CD4-positive, CD25-positive, alpha-beta regulatory T cell (primary cell): ENCODE measurements around the gene S100A8. TPM values are rescaled to one million over a fixed set of nuclear protein-coding genes. Genes with fewer than 3 reads are reported as not detected.

Source experiments
- ATAC-seq, 2 donors: fragments of 150-1000 bp; cut with Tn5 transposase; one replicate each; pipeline ENCODE4 v1.10.0; 2021; ENCODE audit warnings: low read depth in 2 of 2, moderate number of reproducible peaks in 2 of 2, moderate library complexity in 1 of 2
- DNase-seq, 3 donors: peaks; one replicate each; pipeline versions ENCODE4 v3.0.0 to v3.0.0-alpha.2; 2012 to 2022; ENCODE audit warnings: mixed read lengths in 1 of 3
- H3K27ac ChIP-seq: one replicate; pipeline ENCODE4 v1.7.0; 2013; ENCODE audit warnings: mild to moderate bottlenecking, low read length; ENCODE audit not compliant: insufficient read depth, poor library complexity, severe bottlenecking
- H3K27me3 ChIP-seq: one replicate; pipeline ENCODE4 v1.7.0; 2013; ENCODE audit warnings: low read length; ENCODE audit not compliant: control insufficient read depth, insufficient read depth
- H3K36me3 ChIP-seq: one replicate; pipeline ENCODE4 v1.7.0; 2013; ENCODE audit warnings: mild to moderate bottlenecking, low read length, moderate library complexity; ENCODE audit not compliant: control insufficient read depth, insufficient read depth
- H3K4me1 ChIP-seq: 2 replicates; pipeline ENCODE4 v1.7.0; 2013; ENCODE audit warnings: mild to moderate bottlenecking, low read length; ENCODE audit not compliant: insufficient read depth, control insufficient read depth, poor library complexity, severe bottlenecking
- H3K4me3 ChIP-seq: one replicate; pipeline ENCODE4 v1.7.0; 2013; ENCODE audit warnings: low read depth, mild to moderate bottlenecking, low read length, moderate library complexity
- H3K9me3 ChIP-seq, 2 experiments: 1 replicate in 1 of 2; 2 replicates in 1 of 2; pipeline ENCODE4 v1.7.0; 2013; ENCODE audit warnings: low read length in 2 of 2, mild to moderate bottlenecking in 1 of 2, moderate library complexity in 1 of 2; ENCODE audit not compliant: control insufficient read depth in 2 of 2
- H3K27ac Mint-ChIP-seq, 3 donors: one replicate each; pipeline ENCODE4 v1.8.0; 2020 to 2022; ENCODE audit warnings: mild to moderate bottlenecking in 3 of 3, mixed read lengths in 3 of 3, moderate library complexity in 2 of 3
- H3K27me3 Mint-ChIP-seq: one replicate; pipeline ENCODE4 v1.8.0; 2022; ENCODE audit warnings: mild to moderate bottlenecking, mixed read lengths
- H3K36me3 Mint-ChIP-seq: one replicate; pipeline ENCODE4 v1.8.0; 2020; ENCODE audit warnings: mixed read lengths
- H3K4me1 Mint-ChIP-seq, 4 donors: one replicate each; pipeline ENCODE4 v1.8.0; 2020 to 2022; ENCODE audit warnings: mixed read lengths in 4 of 4, mild to moderate bottlenecking in 1 of 4
- H3K4me3 Mint-ChIP-seq, 4 donors: one replicate each; pipeline ENCODE4 v1.8.0; 2020 to 2022; ENCODE audit warnings: mild to moderate bottlenecking in 4 of 4, mixed read lengths in 4 of 4, moderate library complexity in 3 of 4
- H3K9me3 Mint-ChIP-seq, 7 donors: one replicate each; pipeline ENCODE4 v1.8.0; 2020 to 2022; ENCODE audit warnings: mixed read lengths in 7 of 7, mild to moderate bottlenecking in 3 of 7, moderate library complexity in 2 of 7
- polyA plus RNA-seq, 4 donors: library from polyadenylated mRNA; unstranded; fragments of 300-500 nt; fragmentation: Illumina TruSeq; gene quantifications; one replicate each; pipeline ENCODE4 v1.2.3, GENCODE V29; 2021
- total RNA-seq: library from RNA; stranded (reverse); gene quantifications from one replicate; pipeline ENCODE4 v1.2.3, GENCODE V29; 2022

S100A8 gene
- total and polyA plus RNA-seq, 5 donors from 2014 or later: 2.7 to 32.7 (median 7.8) TPM; not detected in 2

- no peak overlapping the region for H3K4me3 Mint-ChIP-seq
- H3K9me3 ChIP-seq: no peaks in the 10 kb centered on the region
- ATAC-seq (no peak), DNase-seq (no peak)
- H3K27ac Mint-ChIP-seq: no peak overlapping the region
- H3K27me3 ChIP-seq: no peaks in the 10 kb centered on the region
- no peak overlapping the region for H3K4me3 ChIP-seq
- peaks cover 6% of the 10 kb centered on the region for H3K4me1 ChIP-seq
- H3K36me3 Mint-ChIP-seq: no peaks in the 10 kb centered on the region
- peaks cover 4% of the 10 kb centered on the region for H3K27me3 Mint-ChIP-seq
- no peaks in the 10 kb centered on the region for H3K36me3 ChIP-seq
- peaks cover 0 to 1% (median 0%) of the 10 kb centered on the region in 7 donors for H3K9me3 Mint-ChIP-seq
- H3K27ac ChIP-seq: no peak overlapping the region
- H3K4me1 Mint-ChIP-seq: peaks cover 0 to 13% (median 3%) of the 10 kb centered on the region in 4 donors
Observed at GRCh38 chr1:153358691-153358975, 32.2 kb downstream of the S100A8 start.

- H3K27me3 Mint-ChIP-seq: peaks cover 4% of the 10 kb centered on the region
- no peaks in the 10 kb centered on the region for H3K36me3 Mint-ChIP-seq
- Histone ChIP-seq H3K4me3 (no peak within 1 kb of the TSS), H3K27me3 (no peaks in the 10 kb centered on the region), H3K36me3 (no peaks in the 10 kb centered on the region), H3K9me3 (no peaks in the 10 kb centered on the region), H3K27ac (no peak within 1 kb of the TSS), H3K4me1 (peaks cover 6% of the 10 kb centered on the region)
- peaks cover 0 to 1% (median 0%) of the 10 kb centered on the region in 7 donors for H3K9me3 Mint-ChIP-seq
- ATAC-seq (no peak), DNase-seq (no peak)
- H3K27ac Mint-ChIP-seq: peak within 1 kb of the TSS in 1 of 3 donors; percentile 71
- peak within 1 kb of the TSS in 1 of 4 donors; percentile 54 for H3K4me3 Mint-ChIP-seq
- H3K4me1 Mint-ChIP-seq: peaks cover 0 to 13% (median 3%) of the 10 kb centered on the region in 4 donors
Observed at GRCh38 chr1:153357853-153358690, 32.8 kb downstream of the S100A8 start, which contains the start of gene S100A9. TSS of gene S100A9 (plus strand) at chr1:153357854. CDS start at chr1:153358284, 430 bp downstream.

GRCh38 chr1:153357076-153357852 is 33.6 kb downstream of the S100A8 start:
- Histone ChIP-seq H3K27ac (no peak overlapping the region), H3K4me1 (peaks cover 6% of the 10 kb centered on the region), H3K4me3 (no peak overlapping the region), H3K27me3 (no peaks in the 10 kb centered on the region), H3K9me3 (no peaks in the 10 kb centered on the region), H3K36me3 (no peaks in the 10 kb centered on the region)
- Mint-ChIP-seq H3K27me3 (peaks cover 11% of the 10 kb centered on the region), H3K9me3 (peaks cover 0 to 1% (median 0%) of the 10 kb centered on the region in 7 donors), H3K4me1 (peaks cover 0 to 15% (median 6%) of the 10 kb centered on the region in 4 donors), H3K4me3 (peak overlapping the region in 1 of 4 donors; percentile 54), H3K36me3 (no peaks in the 10 kb centered on the region), H3K27ac (peak overlapping the region in 1 of 3 donors; percentile 71)
- DNase-seq: no peak
- ATAC-seq: peak in 1 of 2 donors; percentile 20

- Mint-ChIP-seq H3K4me1 (peaks cover 0 to 15% (median 6%) of the 10 kb centered on the region in 4 donors), H3K4me3 (no peak overlapping the region), H3K36me3 (no peaks in the 10 kb centered on the region), H3K27ac (peak overlapping the region in 1 of 3 donors; percentile 31), H3K27me3 (peaks cover 11% of the 10 kb centered on the region), H3K9me3 (peaks cover 0 to 1% (median 0%) of the 10 kb centered on the region in 7 donors)
- ATAC-seq: no peak
- H3K27me3 ChIP-seq: no peaks in the 10 kb centered on the region
- DNase-seq: no peak
- H3K36me3 ChIP-seq: no peaks in the 10 kb centered on the region
- no peak overlapping the region for H3K4me3 ChIP-seq
- H3K9me3 ChIP-seq: no peaks in the 10 kb centered on the region
- H3K4me1 ChIP-seq: peaks cover 6% of the 10 kb centered on the region
- H3K27ac ChIP-seq: no peak overlapping the region
Observed at GRCh38 chr1:153356392-153357075, 34.3 kb downstream of the S100A8 start.

- Mint-ChIP-seq H3K27ac (no peak overlapping the region), H3K36me3 (no peaks in the 10 kb centered on the region), H3K27me3 (peaks cover 15% of the 10 kb centered on the region), H3K9me3 (peaks cover 0 to 1% (median 0%) of the 10 kb centered on the region in 7 donors), H3K4me1 (peaks cover 0 to 15% (median 6%) of the 10 kb centered on the region in 4 donors), H3K4me3 (peak overlapping the region in 1 of 4 donors; percentile 21)
- peak in 1 of 3 donors; percentile 70 for DNase-seq
- Histone ChIP-seq H3K36me3 (no peaks in the 10 kb centered on the region), H3K9me3 (no peaks in the 10 kb centered on the region), H3K27ac (no peak overlapping the region), H3K4me3 (no peak overlapping the region), H3K4me1 (peaks cover 6% of the 10 kb centered on the region), H3K27me3 (peaks cover 3% of the 10 kb centered on the region)
- peak in 1 of 2 donors; percentile 50 for ATAC-seq
Observed at GRCh38 chr1:153355445-153356071, 35.3 kb downstream of the S100A8 start.

- Mint-ChIP-seq H3K27me3 (peaks cover 17% of the 10 kb centered on the region), H3K36me3 (no peaks in the 10 kb centered on the region), H3K4me1 (peaks cover 0 to 15% (median 6%) of the 10 kb centered on the region in 4 donors), H3K4me3 (no peak overlapping the region), H3K9me3 (peaks cover 0 to 1% (median 0%) of the 10 kb centered on the region in 7 donors), H3K27ac (no peak overlapping the region)
- Histone ChIP-seq H3K27me3 (peaks cover 3% of the 10 kb centered on the region), H3K36me3 (no peaks in the 10 kb centered on the region), H3K27ac (no peak overlapping the region), H3K4me1 (peaks cover 6% of the 10 kb centered on the region), H3K4me3 (no peak overlapping the region), H3K9me3 (no peaks in the 10 kb centered on the region)
- DNase-seq (no peak), ATAC-seq (no peak)
Observed at GRCh38 chr1:153354515-153355193, 36.2 kb downstream of the S100A8 start.
